Spinal cord (tissue), 10 donors: ENCODE measurements around the gene PSME3IP1. TPM values are rescaled to one million over a fixed set of nuclear protein-coding genes. Genes with fewer than 3 reads are reported as not detected.

Source experiments
- DNase-seq, 6 donors: peaks; one replicate each; pipeline versions ENCODE4 v3.0.0 to v3.0.0-alpha.2; 2013 to 2015; ENCODE audit warnings: low spot score in 6 of 6, low read depth in 4 of 6
- H3K27ac ChIP-seq: one replicate; pipeline ENCODE4 v1.5.1; 2013; ENCODE audit warnings: low read depth, low read length, control low read depth
- H3K27me3 ChIP-seq: one replicate; pipeline ENCODE4 v1.6.1; 2013; ENCODE audit warnings: low read length; ENCODE audit not compliant: control insufficient read depth, insufficient read depth
- H3K36me3 ChIP-seq: one replicate; pipeline ENCODE4 v1.6.1; 2013; ENCODE audit warnings: low read length; ENCODE audit not compliant: control insufficient read depth, insufficient read depth
- H3K4me1 ChIP-seq: one replicate; pipeline ENCODE4 v1.6.1; 2013; ENCODE audit warnings: low read length; ENCODE audit not compliant: control insufficient read depth, insufficient read depth
- H3K4me3 ChIP-seq: one replicate; pipeline ENCODE4 v1.5.1; 2013; ENCODE audit warnings: low read depth, low read length, control low read depth
- H3K9me3 ChIP-seq: one replicate; pipeline ENCODE4 v1.6.1; 2013; ENCODE audit warnings: low read length; ENCODE audit not compliant: control insufficient read depth, insufficient read depth
- WGBS: methylation state at CpG from one replicate; pipeline ENCODE4 v1.1.5; 2013; ENCODE audit warnings: missing lambda C conversion rate; ENCODE audit not compliant: insufficient coverage; 5-methylcytosine and 5-hydroxymethylcytosine counted together
- polyA plus RNA-seq, 2 donors: library from polyadenylated mRNA; unstranded; fragments of 120-200 nt; gene quantifications; one replicate each; pipeline ENCODE4 v1.2.1, GENCODE V29; 2013; ENCODE audit not compliant: insufficient read length in 2 of 2
- total RNA-seq, 2 donors: library from RNA; depleted of rRNA in 1 of 2; stranded (reverse); fragments of 120-200 nt in 1 of 2; fragments of >200 nt in 1 of 2; gene quantifications; one replicate each; pipeline versions ENCODE4 v1.2.3 to v1.2.4, GENCODE V29; 2013 to 2014
- donor health status: healthy.

PSME3IP1 gene
- total and polyA plus RNA-seq, 4 donors = 70.7 to 172 (median 123) TPM

DNA sequence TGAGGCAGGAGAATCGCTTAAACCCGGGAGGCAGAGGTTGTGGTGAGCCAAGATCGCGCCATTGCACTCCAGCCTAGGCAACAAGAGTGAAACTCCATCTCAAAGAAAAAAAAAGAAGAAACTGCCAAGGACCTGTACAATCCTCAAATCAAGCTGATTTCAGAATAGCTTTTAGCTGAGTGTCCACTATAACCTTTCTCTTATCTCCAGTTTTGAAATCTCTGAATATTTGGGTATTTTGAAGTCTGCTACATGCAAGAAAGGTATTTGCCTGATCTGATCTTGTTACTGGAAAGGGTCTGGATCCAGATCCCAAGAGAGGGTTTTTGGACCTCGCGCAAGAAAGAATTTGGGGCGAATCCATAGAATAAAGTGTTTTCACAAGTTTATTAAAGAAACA lies 40.1 kb upstream of the PSME3IP1 start:
- WGBS = 100% methylated on average over 3 of the region's 7 CpGs
- H3K27me3 ChIP-seq = no peaks in the 10 kb centered on the region
- no peak overlapping the region for H3K27ac ChIP-seq
- DNase-seq = no peak
- no peaks in the 10 kb centered on the region for H3K9me3 ChIP-seq
- H3K4me1 ChIP-seq = no peaks in the 10 kb centered on the region
- H3K4me3 ChIP-seq = no peak overlapping the region
- H3K36me3 ChIP-seq = peaks cover 37% of the 10 kb centered on the region

DNA sequence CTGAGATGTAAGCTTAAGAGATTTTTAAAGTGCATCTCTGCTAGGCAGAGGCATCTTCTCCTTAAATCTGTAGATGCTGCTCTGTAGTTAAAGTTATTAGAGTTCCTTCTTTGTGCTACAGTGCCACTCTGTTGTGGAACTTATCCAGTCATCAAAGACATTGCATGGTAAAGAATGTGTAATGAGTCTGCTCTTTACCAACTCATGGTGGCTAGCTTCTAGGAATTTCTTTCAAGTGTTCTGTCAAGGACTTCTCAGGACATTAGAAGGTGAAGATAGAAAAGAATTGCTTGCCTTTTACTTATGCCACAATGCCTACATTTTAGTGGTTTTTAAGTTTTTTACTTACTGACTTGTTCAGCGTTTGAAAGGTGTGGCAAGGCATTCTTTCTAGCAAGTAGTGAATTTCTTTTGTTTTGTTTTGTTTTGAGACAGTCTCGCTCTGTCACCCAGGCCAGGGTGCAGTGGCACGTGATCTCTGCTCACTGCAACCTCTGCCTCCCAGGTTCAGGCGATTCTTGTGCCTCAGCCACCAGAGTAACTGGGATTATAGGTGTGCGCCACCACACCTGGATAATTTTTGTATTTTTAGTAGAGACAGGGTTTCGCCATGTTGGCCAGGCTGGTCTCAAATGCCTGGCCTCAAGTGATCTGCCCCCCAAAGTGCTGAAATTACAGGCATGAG lies 39.0 kb upstream of the PSME3IP1 start:
- peaks cover 38% of the 10 kb centered on the region for H3K36me3 ChIP-seq
- 87% methylated on average over 6 of the region's 6 CpGs for WGBS
- DNase-seq = no peak

DNA sequence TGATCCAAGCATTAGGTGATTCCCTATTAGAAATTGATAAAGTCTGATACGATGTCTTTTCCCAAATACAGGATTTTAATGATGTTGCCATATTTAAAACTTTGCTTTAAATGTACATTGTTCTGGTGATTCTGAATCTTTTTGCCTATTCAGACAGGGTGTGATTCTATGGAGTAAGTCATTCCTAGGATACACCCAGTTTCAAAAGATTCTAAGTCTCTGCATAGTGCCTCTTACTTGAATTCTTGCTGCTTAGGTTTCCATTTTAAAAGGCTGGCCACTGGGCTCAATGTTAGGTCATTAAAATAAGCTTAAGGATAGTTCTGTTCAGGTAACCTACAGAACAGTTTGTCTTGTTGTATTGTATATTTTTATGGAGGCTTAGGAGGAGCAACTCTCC lies 37.2 kb upstream of the PSME3IP1 start:
- no CpG with 5 or more reads among the region's 1 CpG for WGBS
- Histone ChIP-seq H3K27me3 (no peaks in the 10 kb centered on the region), H3K4me1 (no peaks in the 10 kb centered on the region), H3K36me3 (peaks cover 27% of the 10 kb centered on the region), H3K27ac (no peak overlapping the region), H3K9me3 (no peaks in the 10 kb centered on the region), H3K4me3 (no peak overlapping the region)
- no peak for DNase-seq

More for the DNA sequence above, 39.0 kb upstream of the PSME3IP1 start:
- Histone ChIP-seq H3K9me3 (no peaks in the 10 kb centered on the region), H3K4me1 (no peaks in the 10 kb centered on the region), H3K27ac (no peak overlapping the region), H3K27me3 (no peaks in the 10 kb centered on the region), H3K4me3 (no peak overlapping the region)

GRCh38 chr16:57216968-57217367 lies 31.1 kb upstream of the PSME3IP1 start:
- WGBS = 86% methylated on average over 1 of the region's 2 CpGs
- no peaks in the 10 kb centered on the region for H3K4me1 ChIP-seq

GRCh38 chr16:57213462-57213861 lies 27.6 kb upstream of the PSME3IP1 start:
- Histone ChIP-seq H3K4me1 (no peaks in the 10 kb centered on the region), H3K27me3 (no peaks in the 10 kb centered on the region), H3K36me3 (peaks cover 55% of the 10 kb centered on the region), H3K4me3 (no peak overlapping the region), H3K9me3 (no peaks in the 10 kb centered on the region), H3K27ac (no peak overlapping the region)
- 100% methylated on average over 1 of the region's 1 CpG for WGBS
- DNase-seq = no peak

More at GRCh38 chr16:57216968-57217367, 31.1 kb upstream of the PSME3IP1 start:
- Histone ChIP-seq H3K36me3 (peaks cover 33% of the 10 kb centered on the region), H3K27me3 (no peaks in the 10 kb centered on the region), H3K9me3 (no peaks in the 10 kb centered on the region), H3K4me3 (no peak overlapping the region), H3K27ac (no peak overlapping the region)
- no peak for DNase-seq

GRCh38 chr16:57209780-57210179 lies 23.9 kb upstream of the PSME3IP1 start:
- H3K4me3 ChIP-seq = no peak overlapping the region
- DNase-seq = no peak
- no peaks in the 10 kb centered on the region for H3K27me3 ChIP-seq
- H3K4me1 ChIP-seq = no peaks in the 10 kb centered on the region
- WGBS = 100% methylated on average over 5 of the region's 5 CpGs
- H3K36me3 ChIP-seq = peaks cover 56% of the 10 kb centered on the region
- H3K27ac ChIP-seq = no peak overlapping the region
- no peaks in the 10 kb centered on the region for H3K9me3 ChIP-seq

- H3K36me3 ChIP-seq = peaks cover 50% of the 10 kb centered on the region
- no peak for DNase-seq
- H3K4me1 ChIP-seq = no peaks in the 10 kb centered on the region
- H3K9me3 ChIP-seq = no peaks in the 10 kb centered on the region
- no peak overlapping the region for H3K4me3 ChIP-seq
- H3K27ac ChIP-seq = no peak overlapping the region
- WGBS = no CpG with 5 or more reads among the region's 1 CpG
- H3K27me3 ChIP-seq = no peaks in the 10 kb centered on the region
These were observed 23.1 kb upstream of the PSME3IP1 start for GRCh38 chr16:57208926-57209325.

DNA sequence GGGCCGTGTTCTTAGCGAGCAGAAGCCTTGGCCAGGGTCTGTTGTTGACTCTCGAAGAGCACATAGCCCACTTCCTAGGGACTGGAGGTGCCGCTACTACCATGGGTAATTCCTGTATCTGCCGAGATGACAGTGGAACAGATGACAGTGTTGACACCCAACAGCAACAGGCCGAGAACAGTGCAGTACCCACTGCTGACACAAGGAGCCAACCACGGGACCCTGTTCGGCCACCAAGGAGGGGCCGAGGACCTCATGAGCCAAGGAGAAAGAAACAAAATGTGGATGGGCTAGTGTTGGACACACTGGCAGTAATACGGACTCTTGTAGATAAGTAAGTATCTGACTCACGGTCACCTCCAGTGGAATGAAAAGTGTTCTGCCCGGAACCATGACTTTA lies 18.8 kb upstream of the PSME3IP1 start:
- H3K36me3 ChIP-seq = peaks cover 25% of the 10 kb centered on the region
- H3K27me3 ChIP-seq = no peaks in the 10 kb centered on the region
- H3K4me3 ChIP-seq = no peak overlapping the region
- H3K4me1 ChIP-seq = no peaks in the 10 kb centered on the region
- WGBS = 90% methylated on average over 12 of the region's 12 CpGs
- DNase-seq = no peak
- H3K9me3 ChIP-seq = no peaks in the 10 kb centered on the region
- H3K27ac ChIP-seq = no peak overlapping the region

DNA sequence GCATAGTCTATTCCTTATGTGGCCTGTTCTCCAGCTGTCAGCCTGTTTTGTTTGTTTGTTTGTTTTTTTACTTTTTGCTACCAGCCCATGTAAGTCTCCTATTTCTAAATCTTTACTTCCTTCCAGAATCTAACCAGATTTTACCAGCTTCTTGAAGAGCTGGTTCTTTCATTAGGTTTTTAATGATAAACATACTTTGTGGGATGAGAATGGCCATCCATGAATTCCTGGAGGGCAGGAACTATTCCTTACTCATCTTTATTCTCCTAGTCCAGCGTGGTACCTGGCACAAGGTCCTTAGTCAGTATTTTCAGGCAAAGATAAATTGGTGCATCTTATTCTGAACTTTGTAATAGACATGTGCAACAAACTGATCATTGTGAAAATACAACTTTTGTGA lies 17.6 kb upstream of the PSME3IP1 start:
- Histone ChIP-seq H3K36me3 (peaks cover 18% of the 10 kb centered on the region), H3K27me3 (no peaks in the 10 kb centered on the region), H3K4me1 (no peaks in the 10 kb centered on the region), H3K27ac (no peak overlapping the region), H3K4me3 (no peak overlapping the region), H3K9me3 (no peaks in the 10 kb centered on the region)
- DNase-seq = no peak
- WGBS = no CpG with 5 or more reads among the region's 1 CpG

DNA sequence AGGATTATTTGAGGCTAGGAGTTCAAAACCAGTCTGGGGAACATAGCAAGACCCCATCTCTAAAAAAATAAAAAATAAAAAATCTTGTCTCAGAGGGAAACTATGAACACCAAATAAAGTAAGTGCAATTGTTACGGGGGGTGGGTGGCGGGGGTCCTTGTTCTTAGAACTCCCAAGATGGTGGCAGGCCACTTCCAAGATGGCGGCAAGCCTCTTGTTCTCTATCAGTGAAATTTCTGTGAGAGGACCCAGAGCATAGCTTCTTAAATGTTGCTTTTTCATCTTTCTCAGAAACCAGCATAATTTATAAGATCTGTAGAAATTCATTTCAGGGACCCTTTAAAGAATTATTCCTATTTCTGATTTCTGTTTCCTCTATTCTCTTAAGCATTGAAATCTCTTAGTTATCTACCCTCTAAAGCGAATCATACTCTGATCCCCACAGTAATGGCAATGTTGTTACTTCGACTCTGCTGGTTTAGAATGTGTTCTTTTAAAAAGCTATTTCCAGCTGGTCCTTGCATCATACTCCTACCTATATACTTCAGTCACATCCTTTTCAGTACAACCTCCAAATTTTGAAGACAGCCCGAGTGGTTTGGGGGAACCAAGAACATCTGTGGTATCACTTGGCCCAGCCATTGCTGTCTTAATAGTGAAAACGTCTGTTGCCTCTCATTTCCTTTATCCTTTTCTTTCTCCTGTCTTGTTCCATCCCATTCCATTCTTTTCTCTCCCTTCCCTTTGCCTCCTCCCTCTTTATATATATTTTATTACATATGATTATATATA lies 16.5 kb upstream of the PSME3IP1 start:
- Histone ChIP-seq H3K27ac (no peak overlapping the region), H3K9me3 (no peaks in the 10 kb centered on the region), H3K4me1 (peaks cover 4% of the 10 kb centered on the region), H3K27me3 (no peaks in the 10 kb centered on the region), H3K36me3 (peaks cover 16% of the 10 kb centered on the region), H3K4me3 (no peak overlapping the region)
- no peak for DNase-seq
- WGBS = 88% methylated on average over 2 of the region's 7 CpGs
